Measurements from ENCODE around the gene PKD2L1.
"Not testable (repeated sequence)": the region's sequence is repeated elsewhere in the genome, so short reads cannot be mapped to it uniquely, and the experiment has no call there.

PKD2L1 gene

DNA sequence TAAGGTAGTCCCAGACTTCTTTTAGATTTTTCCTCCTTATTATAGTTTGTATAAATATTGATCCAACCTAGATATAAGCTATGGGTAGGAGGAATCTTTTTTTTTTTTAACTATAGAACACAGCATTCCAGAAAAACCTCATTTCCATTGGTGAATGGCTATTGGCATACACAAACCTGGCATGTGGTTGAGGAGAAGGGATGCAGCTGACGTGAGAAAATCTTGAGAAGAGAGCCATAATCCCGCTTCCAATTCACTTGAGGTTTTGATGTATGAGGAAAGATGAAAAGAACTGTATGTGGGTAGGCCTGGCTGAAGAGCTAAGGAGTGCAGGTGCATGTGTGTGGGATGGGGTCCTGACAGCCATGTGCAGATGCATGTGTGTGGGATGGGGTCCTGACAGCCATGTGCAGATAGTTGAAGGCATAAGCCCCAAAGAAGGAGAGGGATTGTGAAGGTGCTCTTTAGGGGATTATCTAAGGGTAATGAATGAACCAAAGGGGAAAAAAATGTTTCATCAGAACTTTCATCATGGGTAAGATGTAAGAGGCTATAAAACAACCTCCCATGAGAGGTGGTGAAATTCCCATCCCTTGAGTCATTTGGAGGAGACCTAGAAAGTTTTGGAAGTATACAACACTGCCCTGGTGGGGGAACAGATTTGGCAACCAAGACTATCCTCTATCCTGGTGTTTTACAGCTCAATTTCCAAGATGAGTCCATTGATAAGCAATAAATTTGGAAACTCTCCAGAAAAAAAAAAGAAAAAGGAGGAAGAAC lies 3.8 kb upstream of the PKD2L1 start:
- no peak for DNase-seq

DNA sequence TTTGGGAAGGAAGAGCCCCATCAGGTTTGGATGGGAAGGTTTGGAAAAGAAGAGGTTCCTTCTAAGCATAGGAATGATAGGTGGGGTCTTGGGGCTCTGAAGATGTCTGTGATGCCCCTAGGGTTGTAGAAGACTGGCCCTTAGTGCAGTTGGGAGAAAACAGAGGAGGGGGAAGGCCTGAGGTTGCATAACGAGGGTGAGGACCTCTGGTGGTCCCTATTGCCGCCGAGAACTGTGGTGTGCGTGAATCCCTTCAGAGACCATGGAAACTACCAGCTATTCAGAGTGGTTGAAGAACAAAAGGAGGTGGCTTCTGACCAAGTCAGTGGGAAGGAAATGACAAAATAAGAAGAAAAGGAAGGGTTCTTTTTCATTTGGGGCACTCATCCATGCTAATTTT lies 3.1 kb upstream of the PKD2L1 start:
- DNase-seq = no peak

DNA sequence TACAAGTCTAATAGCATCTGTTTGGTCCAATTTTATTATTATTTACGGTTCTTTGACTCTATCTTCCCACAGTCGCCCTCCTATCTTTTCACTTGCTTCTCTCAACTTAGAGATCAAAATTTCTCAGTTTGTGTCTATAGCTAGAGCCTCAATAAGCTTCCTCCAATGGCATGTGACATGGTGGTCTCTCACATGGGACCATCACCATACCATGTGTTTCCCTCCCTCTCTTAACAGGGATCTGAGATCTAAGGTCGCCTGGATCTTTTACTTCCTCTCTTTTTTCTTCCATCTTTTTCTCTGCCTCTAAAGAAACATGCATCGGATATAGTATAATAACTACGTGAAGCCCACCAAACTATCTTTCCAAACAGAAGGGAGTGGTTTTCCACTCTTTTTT lies 1.8 kb downstream of the PKD2L1 start:
- no peak for DNase-seq

DNA sequence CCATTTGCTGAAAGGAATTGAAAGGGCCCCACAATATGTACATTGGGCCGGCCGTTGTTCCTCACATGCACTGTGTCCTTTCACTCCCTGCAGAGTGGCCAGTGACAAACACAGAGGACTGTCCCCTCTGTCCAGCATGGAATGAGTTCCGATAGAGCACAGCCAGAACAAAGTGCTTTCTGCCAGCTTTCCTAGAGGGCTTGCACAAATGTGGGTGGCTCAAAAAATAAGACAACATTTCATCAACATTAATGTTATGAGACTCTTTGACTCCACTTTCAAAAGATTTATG lies 2.4 kb downstream of the PKD2L1 start:
- DNase-seq = no peak

DNA sequence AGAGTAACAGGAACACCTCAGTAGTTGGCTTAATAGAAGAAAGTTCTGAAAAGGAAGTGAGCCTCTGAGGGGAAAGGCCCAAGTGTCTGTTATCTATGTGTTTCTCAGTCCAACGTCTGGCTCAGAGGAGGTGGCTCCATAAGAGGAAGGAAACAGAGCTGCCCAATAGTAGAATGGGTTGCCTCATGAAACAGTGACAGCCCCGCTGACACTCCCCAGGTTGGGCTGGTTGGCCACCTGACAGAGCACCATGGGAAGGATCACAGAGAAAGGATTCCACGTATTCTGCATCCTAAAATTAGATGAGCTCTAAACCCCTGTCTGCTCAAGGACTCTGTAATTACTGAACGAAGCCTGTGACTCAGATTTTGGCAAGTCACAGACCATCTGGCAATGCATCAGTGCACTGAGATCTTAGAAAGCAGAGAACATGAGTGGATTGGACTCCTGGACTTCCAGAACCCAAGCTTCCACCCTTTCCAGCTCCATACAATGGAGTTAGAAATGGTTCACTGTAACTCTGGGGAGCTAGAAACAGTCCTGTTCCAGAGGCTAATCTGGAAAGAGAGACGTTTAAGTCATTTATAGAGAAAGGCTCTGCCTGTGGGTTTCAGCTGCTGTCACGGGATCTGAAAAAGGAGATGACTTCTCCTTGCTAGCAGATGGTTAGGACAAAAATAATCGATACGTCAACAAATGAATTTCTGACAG lies 2.9 kb downstream of the PKD2L1 start:
- peak; percentile 77 for DNase-seq

DNA sequence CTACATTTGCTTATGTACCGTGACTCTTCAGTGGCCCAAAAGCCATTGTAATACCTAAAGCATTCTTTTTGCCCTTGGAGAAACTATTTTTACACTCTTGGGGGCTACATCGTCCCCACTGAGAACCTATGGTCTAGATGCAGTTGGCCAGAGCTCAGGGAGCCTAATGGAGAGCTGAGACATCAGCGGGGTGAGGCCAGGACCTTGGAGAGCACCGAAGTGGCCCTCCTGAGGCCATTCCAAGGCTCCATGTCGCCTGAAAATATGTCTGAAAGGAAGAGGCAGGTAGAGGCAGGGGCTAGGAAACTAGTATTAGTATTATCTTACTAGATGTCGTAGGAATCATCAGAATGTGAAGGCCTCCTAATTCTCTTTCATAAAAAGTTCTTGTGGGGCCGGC lies 4.9 kb downstream of the PKD2L1 start:
- no peak for DNase-seq

DNA sequence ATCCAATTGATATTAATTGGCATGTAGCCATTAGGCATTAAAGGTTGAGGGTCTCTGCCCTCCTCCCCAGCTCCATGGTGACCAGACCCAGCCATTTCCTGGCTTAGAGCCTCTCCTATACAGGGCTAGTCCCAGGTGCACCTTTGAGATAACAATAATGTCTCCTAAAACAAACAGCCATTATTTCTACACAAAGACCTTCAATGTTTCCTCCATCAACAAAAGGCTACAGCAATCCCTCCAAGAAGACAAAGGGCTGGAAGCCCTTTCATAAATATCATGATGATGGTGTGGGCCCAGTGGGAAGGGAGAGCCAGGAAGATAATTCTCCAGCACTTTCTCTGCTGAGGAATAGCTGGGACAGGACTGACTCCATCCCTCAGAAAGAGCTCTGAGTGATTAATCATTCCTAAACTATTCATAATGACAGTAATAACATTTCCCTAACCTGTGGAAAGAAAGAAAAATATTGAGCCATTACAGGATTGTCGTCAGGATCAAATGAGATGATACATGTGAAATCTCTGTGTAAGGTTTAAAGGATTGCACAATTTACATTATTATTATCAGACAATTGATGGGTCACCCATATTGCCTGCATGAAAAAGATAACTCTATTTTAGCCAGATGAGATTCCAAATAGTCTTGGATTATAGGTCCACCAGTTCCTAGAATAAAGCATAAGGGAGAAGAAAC lies 10.2 kb downstream of the PKD2L1 start:
- DNase-seq = no peak

DNA sequence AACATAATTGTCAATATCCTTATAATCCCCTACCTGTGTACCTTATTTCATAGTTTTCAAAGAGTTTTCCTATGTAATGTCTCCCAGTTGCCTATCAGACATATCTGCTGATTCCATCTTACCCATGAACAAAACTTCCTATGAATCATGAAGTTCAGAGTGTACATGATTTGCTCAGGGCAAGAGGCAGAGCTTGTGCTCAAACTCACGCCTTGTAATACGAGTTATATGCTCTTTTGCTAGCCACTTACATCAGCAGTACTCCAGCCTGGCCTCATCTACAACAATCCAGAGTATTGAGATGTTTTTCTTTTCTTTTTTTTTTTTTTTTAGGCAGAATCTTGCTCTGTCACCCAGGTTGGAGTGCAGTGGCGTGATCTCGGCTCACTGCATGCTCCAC lies 11.8 kb downstream of the PKD2L1 start:
- DNase-seq = no peak

DNA sequence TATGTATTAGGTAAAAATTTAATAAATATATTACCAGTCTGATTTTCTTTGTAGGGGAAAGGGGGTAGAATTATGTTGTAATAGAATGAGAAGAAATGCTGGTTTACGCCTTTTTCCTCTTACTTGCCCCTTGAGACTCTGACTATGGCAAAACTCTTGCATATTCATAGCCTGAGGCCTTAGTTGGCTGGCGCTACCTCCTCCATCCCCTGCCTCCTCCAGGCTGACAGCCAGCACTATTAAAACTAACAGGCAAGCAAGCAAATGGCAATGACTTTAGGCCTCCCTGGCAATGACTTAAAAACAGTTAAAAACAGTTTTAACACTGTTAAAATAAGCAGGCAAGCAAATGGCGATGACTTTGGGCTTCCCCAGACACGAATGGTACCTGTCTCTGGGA lies 14.4 kb downstream of the PKD2L1 start:
- DNase-seq = no peak

DNA sequence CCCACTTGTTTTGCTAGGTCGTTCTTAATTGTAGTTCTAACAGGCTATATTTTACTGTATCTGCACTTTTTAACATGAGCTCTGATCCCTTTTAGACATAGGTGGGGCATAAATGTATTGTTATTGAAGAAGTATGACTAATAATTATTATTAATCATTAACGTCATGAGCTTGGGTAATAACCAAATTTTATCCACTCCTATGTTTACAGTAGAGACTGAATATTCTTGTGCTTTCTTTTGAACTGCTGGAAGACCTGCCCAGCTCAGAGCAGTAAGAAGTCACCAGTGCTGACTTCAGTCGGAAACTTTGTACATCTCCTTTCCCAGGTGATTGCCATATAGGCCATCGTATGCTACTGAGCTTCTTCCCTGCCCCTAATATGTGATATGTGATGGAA lies 18.7 kb downstream of the PKD2L1 start:
- DNase-seq = no peak

DNA sequence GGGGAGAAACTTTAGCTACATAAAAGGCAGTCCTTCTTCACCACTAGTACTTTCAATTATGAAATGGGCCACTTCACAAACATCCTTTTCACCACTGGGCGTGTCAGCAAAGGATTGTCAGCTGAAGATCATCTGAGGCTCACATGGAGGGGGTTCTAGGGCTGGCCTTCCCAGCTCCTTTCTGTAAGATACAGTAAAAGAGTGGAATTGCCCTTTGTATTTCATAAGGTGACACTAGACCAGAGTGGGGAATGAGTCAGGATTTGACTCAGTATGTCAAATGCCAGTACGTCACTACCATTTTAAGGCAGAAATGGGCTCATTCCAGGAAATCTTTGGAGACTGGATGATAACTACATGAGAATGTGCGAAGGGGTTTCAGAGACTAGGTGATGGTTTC lies 22.3 kb downstream of the PKD2L1 start:
- peak; percentile 80 for DNase-seq

DNA sequence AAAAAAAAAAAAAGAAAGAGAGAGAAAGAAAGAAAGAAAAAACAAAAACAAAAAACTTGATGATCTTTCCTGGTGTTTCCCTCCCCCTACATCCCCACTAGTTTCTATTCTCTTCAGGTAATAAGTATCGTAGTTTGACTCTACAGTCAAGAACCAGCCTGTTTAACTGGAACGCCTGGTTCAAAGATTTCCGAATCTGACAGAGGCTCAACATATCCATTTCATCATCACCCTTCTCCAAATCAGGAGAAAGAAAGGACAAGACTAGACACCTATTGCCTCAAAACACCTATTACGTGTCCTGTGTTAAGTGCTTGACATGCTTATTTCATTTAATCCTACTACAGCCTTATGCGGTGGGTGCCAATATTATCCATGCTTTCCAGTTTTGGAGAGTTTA lies 23.2 kb downstream of the PKD2L1 start:
- DNase-seq = no peak

DNA sequence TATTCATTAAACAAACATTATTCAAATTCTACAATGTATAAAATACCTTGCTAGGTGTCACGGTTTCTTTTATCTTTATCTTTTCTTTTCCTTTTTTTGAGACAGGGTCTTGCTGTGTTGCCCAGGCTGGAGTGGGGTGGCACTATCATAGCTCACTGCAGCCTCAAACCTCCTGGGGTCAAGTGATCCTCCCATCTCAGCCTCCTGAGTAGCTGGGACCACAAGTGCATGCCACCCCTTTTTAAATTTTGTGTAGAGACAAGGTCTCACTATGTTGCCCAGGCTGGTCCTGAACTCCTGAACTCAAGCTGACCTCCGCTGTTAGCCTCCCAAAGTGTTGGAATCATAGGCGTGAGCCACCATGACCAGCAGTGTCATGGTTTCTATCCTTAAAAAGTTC lies 25.6 kb downstream of the PKD2L1 start:
- no peak for DNase-seq

DNA sequence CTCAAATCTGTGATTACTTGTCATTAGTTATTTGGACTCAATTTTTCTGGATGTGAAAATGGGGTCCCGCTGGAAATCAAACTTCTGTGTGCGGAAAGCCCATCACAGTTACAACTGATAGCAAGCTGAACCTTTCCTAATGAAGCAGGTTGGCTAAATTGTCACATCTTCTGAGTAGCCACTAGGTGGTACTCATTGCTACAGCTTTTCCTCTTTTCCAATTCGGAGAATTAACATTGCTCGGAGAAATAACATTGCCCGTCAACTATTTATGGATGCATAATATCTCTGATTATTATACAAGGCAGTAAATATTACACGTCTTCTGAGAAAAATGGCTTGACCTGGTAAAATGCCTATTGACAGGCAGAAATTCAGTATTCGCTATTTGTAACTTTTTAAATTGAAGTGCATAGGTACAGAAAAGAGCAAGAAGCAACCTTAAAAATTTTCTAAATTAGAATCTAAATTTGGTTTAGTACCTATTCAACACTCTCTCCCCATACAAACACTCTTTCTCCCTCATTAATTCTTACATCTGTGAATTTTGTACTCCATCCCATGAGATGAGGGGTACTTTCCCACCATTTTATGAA lies 26.2 kb downstream of the PKD2L1 start:
- DNase-seq = peak; percentile 44

DNA sequence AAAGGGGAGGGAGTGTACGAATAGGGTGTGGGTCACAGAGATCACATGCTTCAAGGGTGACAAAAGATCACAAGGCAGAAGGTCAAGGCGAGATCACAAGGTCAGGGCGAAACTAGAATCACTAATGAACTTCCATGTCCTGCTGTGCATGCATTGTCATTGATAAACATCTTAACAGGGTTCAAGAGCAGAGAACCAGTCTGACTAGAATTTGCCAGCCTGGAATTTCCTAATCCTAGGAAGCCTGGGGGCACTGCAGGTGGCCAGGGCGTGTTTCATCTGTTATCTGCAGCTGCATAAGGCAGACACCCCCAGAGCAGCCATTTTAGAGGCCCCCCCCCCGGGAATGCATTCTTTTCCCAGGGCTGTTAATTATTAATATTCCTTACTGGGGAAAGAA lies 28.9 kb downstream of the PKD2L1 start:
- DNase-seq = not testable (repeated sequence)

DNA sequence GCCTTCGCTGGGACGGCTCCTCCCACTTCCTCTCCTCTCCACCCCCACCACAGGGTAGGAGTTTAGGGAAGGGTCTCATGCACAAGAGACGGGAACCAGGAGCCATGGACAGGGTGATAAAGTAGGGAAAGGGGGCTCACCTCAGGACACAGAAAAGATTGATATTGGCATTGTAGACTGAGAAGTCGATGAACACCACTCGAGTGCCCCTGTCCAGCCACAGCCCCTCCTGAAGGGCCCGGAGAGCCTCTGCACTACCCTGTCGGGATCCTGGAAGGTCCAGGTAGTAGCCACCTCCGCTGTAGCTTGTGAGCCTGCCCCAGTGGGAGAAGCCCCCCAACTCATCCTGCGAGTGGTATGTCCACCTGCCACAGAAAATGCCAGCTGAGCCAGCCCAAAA lies 32.8 kb downstream of the PKD2L1 start:
- no peak for DNase-seq

DNA sequence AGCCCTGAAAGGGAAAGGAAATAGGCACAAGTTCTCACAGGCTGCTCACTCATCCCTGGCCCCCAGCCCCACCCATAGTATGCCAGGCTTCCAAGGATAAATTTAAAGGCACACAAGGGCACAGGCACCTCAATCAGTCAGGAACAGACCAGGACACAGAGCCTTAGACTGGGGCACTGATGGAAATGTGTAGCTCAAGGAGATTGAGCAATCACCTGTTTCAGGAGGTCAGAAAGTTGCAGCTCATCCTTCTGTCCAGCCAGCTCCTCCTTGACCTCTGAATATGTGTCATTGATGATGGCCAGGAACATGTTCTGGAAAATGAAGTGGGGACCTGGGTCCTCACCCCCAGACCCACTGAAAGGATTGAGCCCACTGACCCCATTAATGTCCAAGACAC lies 37.0 kb downstream of the PKD2L1 start:
- DNase-seq = no peak

DNA sequence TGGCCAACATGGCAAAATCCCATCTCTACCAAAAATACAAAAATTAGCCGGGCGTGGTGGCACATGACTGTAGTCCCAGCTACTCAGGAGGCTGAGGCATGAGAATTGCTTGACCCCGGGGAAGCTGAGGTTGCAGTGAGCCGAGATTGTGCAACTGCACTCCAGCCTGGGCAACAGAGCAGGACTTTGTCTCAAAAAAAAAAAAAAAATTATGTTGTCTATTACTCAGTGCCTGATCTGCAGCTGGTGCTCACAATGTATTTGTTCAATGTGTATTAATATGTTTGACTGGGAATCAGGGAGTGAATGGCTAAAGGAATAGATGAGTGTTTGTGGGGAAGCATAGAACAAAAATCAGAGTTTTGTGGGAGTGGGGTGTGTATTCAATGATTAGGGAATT lies 37.7 kb downstream of the PKD2L1 start:
- peak; percentile 66 for DNase-seq

DNA sequence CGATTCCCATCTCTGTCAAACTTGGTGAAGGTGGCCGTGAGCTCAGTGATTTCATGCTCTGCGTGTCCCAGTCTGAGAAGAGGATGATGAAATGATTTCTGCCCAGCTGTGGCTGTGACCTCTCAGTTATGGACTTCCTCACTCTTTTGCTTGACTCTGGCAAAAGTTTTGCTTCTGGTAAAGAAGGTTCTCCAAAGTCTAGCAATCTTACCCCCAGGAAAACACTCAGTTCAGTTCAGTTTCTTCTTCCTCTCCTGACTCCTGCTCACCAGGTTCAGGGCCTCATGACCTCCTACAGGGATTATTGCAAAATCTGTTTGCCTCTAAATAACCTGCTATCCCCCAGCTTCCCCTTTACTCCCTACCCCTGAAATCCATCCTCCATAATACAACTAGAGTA lies 38.7 kb downstream of the PKD2L1 start:
- DNase-seq = peak; percentile 80

DNA sequence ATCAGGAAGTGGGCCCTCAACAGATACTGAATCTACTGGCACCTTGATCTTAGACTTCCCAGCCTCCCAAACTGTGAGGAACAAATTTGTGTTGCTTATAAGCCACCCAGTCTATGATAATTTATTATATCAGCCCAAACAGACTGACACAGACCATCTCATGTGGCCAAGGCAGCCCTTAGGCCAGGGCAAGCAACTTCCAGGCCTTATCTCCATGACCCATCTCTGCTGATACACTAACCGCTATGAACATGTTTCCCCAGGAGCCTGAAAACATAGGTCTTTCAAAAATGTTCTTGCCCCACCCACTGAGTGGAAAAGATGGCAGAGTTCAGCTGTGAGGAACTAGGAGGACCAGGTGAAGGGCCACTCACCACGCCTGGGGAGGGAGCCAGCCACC lies 40.4 kb downstream of the PKD2L1 start:
- no peak for DNase-seq

DNA sequence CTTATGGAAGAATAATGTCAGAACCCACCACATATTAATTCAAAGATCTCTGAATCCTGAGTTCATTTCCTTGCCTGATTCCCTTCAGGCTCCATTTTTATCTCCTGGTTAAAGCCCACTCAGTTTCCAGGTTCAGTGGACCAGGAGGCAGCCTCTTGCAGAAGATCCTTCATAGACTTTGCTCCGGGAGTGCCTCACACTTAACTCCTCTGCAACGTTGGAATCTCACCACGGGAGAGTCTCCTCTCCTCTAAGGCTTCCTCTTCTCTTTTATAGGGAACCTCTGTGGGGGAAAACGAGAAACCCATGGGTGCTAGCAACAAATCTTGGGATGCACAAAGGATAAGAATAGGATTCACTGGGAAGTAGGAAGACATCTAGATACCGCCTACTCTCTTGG lies 41.8 kb downstream of the PKD2L1 start:
- no peak for DNase-seq

DNA sequence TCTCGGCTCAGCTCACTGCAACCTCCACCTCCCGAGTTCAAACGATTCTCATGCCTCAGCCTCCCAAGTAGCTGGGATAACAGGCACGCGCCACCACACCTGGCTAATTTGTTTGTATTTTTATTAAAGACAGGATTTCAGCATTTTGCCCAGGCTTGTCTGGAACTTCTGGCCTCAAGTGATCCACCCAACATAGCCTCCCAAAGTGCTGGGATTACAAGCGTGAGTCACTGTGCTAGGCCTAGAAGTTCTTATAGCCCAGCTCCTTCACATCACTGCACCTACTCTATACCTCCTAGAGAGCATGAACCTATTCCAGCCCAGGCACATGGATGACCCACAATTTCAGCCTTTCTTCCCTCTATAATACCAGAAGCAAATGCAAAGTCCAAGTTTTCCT lies 42.3 kb downstream of the PKD2L1 start:
- no peak for DNase-seq

DNA sequence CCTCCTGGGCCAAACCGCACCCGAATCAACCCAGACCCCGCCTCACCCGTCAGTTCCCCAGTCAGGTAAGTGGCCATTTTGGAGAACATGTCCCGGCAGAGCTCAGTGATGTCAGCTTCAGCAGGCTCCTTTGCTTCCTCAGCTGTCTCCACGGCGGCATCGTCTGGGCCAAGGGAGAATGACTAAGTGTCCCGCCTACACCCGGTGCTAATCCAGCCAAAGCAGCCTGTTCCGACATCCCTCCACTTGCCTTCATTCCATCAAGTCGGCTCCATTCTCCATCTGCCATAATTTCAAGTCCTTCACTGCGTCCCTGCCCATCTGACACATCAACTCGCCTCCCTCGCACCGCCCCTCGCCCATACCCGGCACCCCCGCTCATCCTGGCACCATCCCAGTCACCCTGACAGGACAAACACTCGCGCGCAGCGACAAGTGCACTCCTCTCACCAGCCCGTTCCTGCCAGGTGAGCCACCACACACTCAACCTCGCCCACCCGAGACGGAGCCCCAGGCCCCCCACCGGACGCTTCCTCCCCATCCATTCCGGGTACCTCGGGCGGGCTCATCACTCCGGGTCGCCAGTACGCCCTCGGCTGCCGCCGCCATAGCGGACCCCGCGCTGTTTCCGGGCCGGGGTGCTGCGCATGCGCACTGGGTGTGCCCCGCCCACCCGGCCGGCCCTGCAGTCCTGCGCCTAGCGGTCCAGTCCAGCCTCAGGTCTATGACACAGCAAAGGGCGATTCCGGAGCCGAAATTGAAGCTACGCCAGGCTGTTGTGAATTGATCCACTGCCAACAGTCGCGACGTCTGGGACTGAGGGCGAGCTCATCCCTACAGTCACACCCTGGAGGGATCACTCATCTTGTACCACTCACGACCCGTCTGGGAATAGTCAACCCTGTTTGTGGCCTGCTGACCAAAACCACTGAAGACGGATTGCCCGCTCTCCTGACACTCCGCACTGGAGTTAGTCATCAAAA lies 43.7 kb downstream of the PKD2L1 start, which contains the start of gene BLOC1S2:
Gene BLOC1S2, minus strand, starts transcription at position 630 of the 983 bp plus-strand sequence. Its CDS starts 21 bp downstream, at position 609.
- DNase-seq = peak; percentile 95
